ENCODE data around the gene S100A10.

DNA sequence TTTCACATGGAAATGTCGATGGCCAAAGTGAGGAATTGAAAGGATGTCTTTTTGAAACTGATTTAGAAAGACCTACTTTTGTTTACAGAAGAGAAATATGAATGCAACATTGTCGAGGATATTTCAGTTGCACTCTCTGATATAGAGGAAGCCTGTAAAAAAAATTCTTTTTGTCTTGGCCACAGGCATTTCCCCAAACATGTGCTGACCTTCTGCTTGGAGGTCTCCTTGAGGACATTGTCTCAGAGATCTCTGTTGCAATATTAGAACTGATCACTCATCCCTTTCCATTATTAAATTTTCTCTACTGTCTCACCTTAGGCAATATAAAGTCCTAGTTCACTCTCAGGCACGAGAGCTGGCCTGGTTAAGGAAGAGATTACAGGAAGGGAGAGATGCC, 27.2 kb upstream of the S100A10 start:
- TF ChIP-seq CTCF (conservative IDR thresholded peaks at IDR 0.05; ENCODE audit: low read depth in 2 of 2) (no peak), EZH2 (IDR thresholded peaks at IDR 0.05; ENCODE audit: low read depth, unreplicated experiment) (no peak), JUNB (IDR thresholded peaks at IDR 0.05; ENCODE audit: unreplicated experiment) (no peak), REST (IDR thresholded peaks at IDR 0.05; ENCODE audit: unreplicated experiment) (no peak), CREB1 (CRISPR knock-in tag; IDR thresholded peaks at IDR 0.05; ENCODE audit: low read depth) (no peak), POLR2AphosphoS5 (IDR thresholded peaks at IDR 0.05; ENCODE audit: low read depth) (no peak), EZH2phosphoT487 (IDR thresholded peaks at IDR 0.05; ENCODE audit: unreplicated experiment) (no peak), ZNF462 (CRISPR knock-in tag; IDR thresholded peaks at IDR 0.05) (no peak), ZNF331 (CRISPR knock-in tag; IDR thresholded peaks at IDR 0.05; ENCODE audit: low read depth) (no peak), ZNF114 (CRISPR knock-in tag; IDR thresholded peaks at IDR 0.05) (no peak), NANOG (IDR thresholded peaks at IDR 0.05; ENCODE audit: borderline replicate concordance) (no peak)
- TF ChIP-seq, protein P1, sequence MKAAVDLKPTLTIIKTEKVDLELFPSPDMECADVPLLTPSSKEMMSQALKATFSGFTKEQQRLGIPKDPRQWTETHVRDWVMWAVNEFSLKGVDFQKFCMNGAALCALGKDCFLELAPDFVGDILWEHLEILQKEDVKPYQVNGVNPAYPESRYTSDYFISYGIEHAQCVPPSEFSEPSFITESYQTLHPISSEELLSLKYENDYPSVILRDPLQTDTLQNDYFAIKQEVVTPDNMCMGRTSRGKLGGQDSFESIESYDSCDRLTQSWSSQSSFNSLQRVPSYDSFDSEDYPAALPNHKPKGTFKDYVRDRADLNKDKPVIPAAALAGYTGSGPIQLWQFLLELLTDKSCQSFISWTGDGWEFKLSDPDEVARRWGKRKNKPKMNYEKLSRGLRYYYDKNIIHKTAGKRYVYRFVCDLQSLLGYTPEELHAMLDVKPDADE (IDR thresholded peaks at IDR 0.05): no peak
